Activated T-helper 1 cell treated with anti-CD3 and anti-CD28 coated beads, Interleukin-12 subunit alpha, Interleukin-12 subunit beta, Interleukin-2, Interleukin-4 antibody, amounts not matched to agents 30 ng/mL and 10 ng/mL and 1 ng/mL, durations not matched to agents 14 hours and 24 hours and 36 hours (primary cell): ENCODE measurements around the gene BNIP2. TPM values are rescaled to one million over a fixed set of nuclear protein-coding genes. Genes with fewer than 3 reads are reported as not detected.

Experiments used
- DNase-seq: peaks from one replicate; pipeline ENCODE4 v3.0.0; 2021; ENCODE audit warnings: low spot score
- H3K27ac Mint-ChIP-seq: one replicate; pipeline ENCODE4 v1.8.0; 2021; ENCODE audit warnings: mild to moderate bottlenecking, mixed read lengths
- H3K27me3 Mint-ChIP-seq: one replicate; pipeline ENCODE4 v1.8.0; 2022; ENCODE audit warnings: mild to moderate bottlenecking, moderate library complexity, mixed read lengths; ENCODE audit not compliant: insufficient read depth
- H3K36me3 Mint-ChIP-seq: one replicate; pipeline ENCODE4 v1.8.0; 2021; ENCODE audit warnings: low read depth, mixed read lengths
- H3K4me1 Mint-ChIP-seq: one replicate; pipeline ENCODE4 v1.8.0; 2021; ENCODE audit warnings: low read depth, mixed read lengths
- H3K4me3 Mint-ChIP-seq: one replicate; pipeline ENCODE4 v1.8.0; 2021; ENCODE audit warnings: mild to moderate bottlenecking, moderate library complexity, mixed read lengths
- H3K9me3 Mint-ChIP-seq: one replicate; pipeline ENCODE4 v1.8.0; 2021; ENCODE audit warnings: mixed read lengths
- intact Hi-C: fragments of 100-400 bp; cut with micrococcal nuclease; formaldehyde crosslinking; loops from one replicate; pipeline ENCODE4 v1.15.1; 2024
- total RNA-seq: library from RNA; stranded (reverse); gene quantifications from 2 replicates; pipeline ENCODE4 v1.2.3, GENCODE V29; 2022

Gene BNIP2, protein sequence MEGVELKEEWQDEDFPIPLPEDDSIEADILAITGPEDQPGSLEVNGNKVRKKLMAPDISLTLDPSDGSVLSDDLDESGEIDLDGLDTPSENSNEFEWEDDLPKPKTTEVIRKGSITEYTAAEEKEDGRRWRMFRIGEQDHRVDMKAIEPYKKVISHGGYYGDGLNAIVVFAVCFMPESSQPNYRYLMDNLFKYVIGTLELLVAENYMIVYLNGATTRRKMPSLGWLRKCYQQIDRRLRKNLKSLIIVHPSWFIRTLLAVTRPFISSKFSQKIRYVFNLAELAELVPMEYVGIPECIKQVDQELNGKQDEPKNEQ
- 63.5 and 64.6 TPM in 2 replicates for total RNA-seq

- peak; percentile 99 for DNase-seq
- H3K4me3 Mint-ChIP-seq, result peak within 1 kb of the TSS; percentile 90
- no peaks in the 10 kb centered on the region for H3K9me3 Mint-ChIP-seq
- peak within 1 kb of the TSS; percentile 91 for H3K27ac Mint-ChIP-seq
- intact Hi-C loops, result loop anchor here (1.0 to 10.0 kb wide), 12 partner anchors 32 to 937 kb away; partner anchors contain the start of genes ANXA2, CCNB2, GTF2A2 and ICE2
- H3K4me1 Mint-ChIP-seq, result peaks cover 41% of the 10 kb centered on the region
- H3K36me3 Mint-ChIP-seq, result peaks cover 17% of the 10 kb centered on the region
- no peaks in the 10 kb centered on the region for H3K27me3 Mint-ChIP-seq
Observed at GRCh38 chr15:59688782-59689625, at the start of gene BNIP2. TSS of gene BNIP2 (minus strand) at chr15:59689320. CDS start at chr15:59682457, 6,863 bp downstream.

GRCh38 chr15:59738676-59739075 lies 49.6 kb upstream of the BNIP2 start:
- H3K9me3 Mint-ChIP-seq, result peaks cover under 1% of the 10 kb centered on the region
- no peak for DNase-seq
- H3K4me3 Mint-ChIP-seq, result no peak overlapping the region
- peaks cover 12% of the 10 kb centered on the region for H3K27me3 Mint-ChIP-seq
- no peak overlapping the region for H3K27ac Mint-ChIP-seq
- no peaks in the 10 kb centered on the region for H3K4me1 Mint-ChIP-seq
- intact Hi-C loops, result no loop called here
- H3K36me3 Mint-ChIP-seq, result no peaks in the 10 kb centered on the region

GRCh38 chr15:59736181-59736580 lies 47.1 kb upstream of the BNIP2 start:
- Mint-ChIP-seq H3K4me1 (no peaks in the 10 kb centered on the region), H3K4me3 (no peak overlapping the region), H3K27me3 (peaks cover 10% of the 10 kb centered on the region), H3K9me3 (no peaks in the 10 kb centered on the region), H3K36me3 (no peaks in the 10 kb centered on the region), H3K27ac (no peak overlapping the region)
- no peak for DNase-seq
- intact Hi-C loops, result no loop called here

- no peak for DNase-seq
- H3K4me3 Mint-ChIP-seq, result no peak overlapping the region
- intact Hi-C loops, result loop anchor here (1.0 to 10.0 kb wide), 4 partner anchors 190 to 601 kb away; no protein-coding TSS in a partner anchor
- H3K4me1 Mint-ChIP-seq, result no peaks in the 10 kb centered on the region
- no peak overlapping the region for H3K27ac Mint-ChIP-seq
- H3K27me3 Mint-ChIP-seq, result peaks cover 20% of the 10 kb centered on the region
- no peaks in the 10 kb centered on the region for H3K36me3 Mint-ChIP-seq
- no peaks in the 10 kb centered on the region for H3K9me3 Mint-ChIP-seq
Observed at GRCh38 chr15:59725151-59725486, 36.0 kb upstream of the BNIP2 start.

GRCh38 chr15:59723687-59724346 lies 34.7 kb upstream of the BNIP2 start:
- peaks cover 12% of the 10 kb centered on the region for H3K27me3 Mint-ChIP-seq
- no peaks in the 10 kb centered on the region for H3K4me1 Mint-ChIP-seq
- no peak for DNase-seq
- H3K9me3 Mint-ChIP-seq, result no peaks in the 10 kb centered on the region
- intact Hi-C loops, result loop anchor here (10.0 kb wide), 2 partner anchors 191 to 271 kb away; no protein-coding TSS in a partner anchor
- H3K4me3 Mint-ChIP-seq, result no peak overlapping the region
- H3K36me3 Mint-ChIP-seq, result no peaks in the 10 kb centered on the region
- H3K27ac Mint-ChIP-seq, result no peak overlapping the region

DNA sequence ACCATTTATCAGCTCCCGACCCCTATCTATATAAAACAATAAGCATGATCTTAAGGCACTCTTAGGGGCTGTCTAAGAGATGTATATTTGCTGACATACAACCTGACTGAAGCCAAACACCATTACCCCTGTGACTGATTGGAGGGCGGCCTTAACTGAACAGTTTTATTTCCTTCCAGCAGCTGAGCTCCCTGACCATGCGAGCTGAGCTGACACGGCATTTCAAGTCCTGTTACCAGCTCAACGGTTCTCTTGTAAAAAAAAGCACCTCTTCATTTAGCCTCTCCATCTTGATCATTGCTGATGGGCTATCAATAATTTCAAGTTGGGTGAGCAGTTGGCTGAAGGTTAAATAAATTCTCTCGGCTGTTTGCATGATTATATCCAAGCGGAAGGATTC lies 33.4 kb upstream of the BNIP2 start:
- peaks cover 10% of the 10 kb centered on the region for H3K27me3 Mint-ChIP-seq
- DNase-seq, result no peak
- H3K4me3 Mint-ChIP-seq, result no peak overlapping the region
- no peak overlapping the region for H3K27ac Mint-ChIP-seq
- H3K4me1 Mint-ChIP-seq, result no peaks in the 10 kb centered on the region
- intact Hi-C loops, result loop anchor here (10.0 kb wide), 2 partner anchors 192 to 272 kb away; no protein-coding TSS in a partner anchor
- no peaks in the 10 kb centered on the region for H3K36me3 Mint-ChIP-seq
- no peaks in the 10 kb centered on the region for H3K9me3 Mint-ChIP-seq

DNA sequence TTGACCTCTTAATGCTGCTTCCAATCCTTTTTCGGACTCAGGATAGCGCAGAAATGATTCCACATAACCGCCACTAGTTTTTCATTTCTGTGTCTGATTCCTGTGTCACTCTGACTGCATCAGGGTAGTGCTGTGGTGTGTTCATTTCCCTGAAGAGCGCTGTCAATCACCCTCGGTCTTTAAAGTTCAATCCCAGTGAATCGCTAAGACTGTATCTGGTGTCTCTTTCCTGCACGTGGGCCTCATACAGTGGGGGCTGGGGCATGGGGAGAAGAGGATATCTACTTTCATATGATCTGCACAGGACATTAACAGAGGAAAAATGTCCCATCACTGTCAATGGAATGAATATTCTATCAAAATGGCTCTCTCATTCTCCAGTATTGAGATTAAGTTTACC lies 32.9 kb upstream of the BNIP2 start:
- H3K27me3 Mint-ChIP-seq, result peaks cover 11% of the 10 kb centered on the region
- no peak overlapping the region for H3K27ac Mint-ChIP-seq
- H3K4me1 Mint-ChIP-seq, result no peaks in the 10 kb centered on the region
- H3K4me3 Mint-ChIP-seq, result no peak overlapping the region
- H3K36me3 Mint-ChIP-seq, result no peaks in the 10 kb centered on the region
- intact Hi-C loops, result loop anchor here (10.0 kb wide), 2 partner anchors 193 to 273 kb away; no protein-coding TSS in a partner anchor
- DNase-seq, result no peak
- H3K9me3 Mint-ChIP-seq, result no peaks in the 10 kb centered on the region

DNA sequence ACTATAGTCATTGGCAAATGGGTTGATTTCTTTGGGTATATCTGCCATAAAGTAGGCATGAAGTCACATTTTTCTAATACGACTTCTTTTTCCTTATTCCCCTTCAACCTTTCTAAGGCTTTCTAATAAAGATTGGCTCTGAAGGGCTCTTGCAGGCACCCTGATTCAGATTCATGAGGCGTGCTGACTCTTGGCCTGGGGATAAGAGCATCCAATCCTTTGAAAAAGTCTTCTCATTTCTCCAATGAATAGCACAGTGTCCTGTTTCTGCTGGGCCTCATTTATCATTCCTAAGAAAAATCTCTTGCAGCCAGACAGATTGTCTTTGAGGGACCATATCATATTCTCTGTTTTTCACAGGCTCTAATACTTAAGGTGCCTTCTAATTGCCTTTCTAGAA lies 32.3 kb upstream of the BNIP2 start:
- Mint-ChIP-seq H3K27ac (no peak overlapping the region), H3K4me1 (no peaks in the 10 kb centered on the region), H3K27me3 (peaks cover 11% of the 10 kb centered on the region), H3K9me3 (no peaks in the 10 kb centered on the region), H3K36me3 (no peaks in the 10 kb centered on the region), H3K4me3 (no peak overlapping the region)
- intact Hi-C loops, result loop anchor here (10.0 kb wide), 2 partner anchors 193 to 273 kb away; no protein-coding TSS in a partner anchor
- DNase-seq, result no peak

DNA sequence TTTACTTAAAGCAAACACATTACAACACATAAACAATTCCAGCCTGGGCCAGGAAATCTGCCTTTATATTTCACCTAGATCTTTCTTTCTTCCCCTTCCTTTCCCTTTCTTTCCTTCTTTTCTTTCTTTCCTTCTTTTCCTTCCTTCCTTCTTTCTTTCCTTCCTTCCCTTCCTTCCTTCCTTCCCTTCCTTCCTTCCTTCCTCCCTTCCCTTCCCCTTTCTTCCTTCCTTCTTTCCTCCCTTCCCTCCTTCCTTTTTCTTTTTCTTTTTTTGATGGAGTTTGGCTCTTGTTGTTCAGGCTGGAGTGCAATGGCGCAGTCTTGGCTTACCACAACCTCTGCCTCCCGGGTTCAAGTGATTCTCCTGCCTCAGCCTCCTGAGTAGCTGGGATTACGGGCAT lies 24.1 kb upstream of the BNIP2 start:
- no peaks in the 10 kb centered on the region for H3K9me3 Mint-ChIP-seq
- H3K27ac Mint-ChIP-seq, result no peak overlapping the region
- peaks cover 4% of the 10 kb centered on the region for H3K27me3 Mint-ChIP-seq
- H3K4me1 Mint-ChIP-seq, result no peaks in the 10 kb centered on the region
- no peak for DNase-seq
- intact Hi-C loops, result no loop called here
- no peaks in the 10 kb centered on the region for H3K36me3 Mint-ChIP-seq
- H3K4me3 Mint-ChIP-seq, result no peak overlapping the region

- DNase-seq, result no peak
- H3K4me3 Mint-ChIP-seq, result no peak overlapping the region
- no peak overlapping the region for H3K27ac Mint-ChIP-seq
- no peaks in the 10 kb centered on the region for H3K9me3 Mint-ChIP-seq
- no peaks in the 10 kb centered on the region for H3K4me1 Mint-ChIP-seq
- intact Hi-C loops, result no loop called here
- H3K27me3 Mint-ChIP-seq, result peaks cover 4% of the 10 kb centered on the region
- H3K36me3 Mint-ChIP-seq, result no peaks in the 10 kb centered on the region
Observed at GRCh38 chr15:59711451-59712243, 22.5 kb upstream of the BNIP2 start.

- Mint-ChIP-seq H3K4me3 (no peak overlapping the region), H3K27ac (no peak overlapping the region), H3K36me3 (no peaks in the 10 kb centered on the region), H3K9me3 (no peaks in the 10 kb centered on the region), H3K27me3 (peaks cover 20% of the 10 kb centered on the region), H3K4me1 (no peaks in the 10 kb centered on the region)
- intact Hi-C loops, result no loop called here
- DNase-seq, result no peak
Observed at GRCh38 chr15:59707619-59708018, 18.5 kb upstream of the BNIP2 start.
